ENCODE measurements around the gene TSPAN6.

The TSPAN6 gene, protein sequence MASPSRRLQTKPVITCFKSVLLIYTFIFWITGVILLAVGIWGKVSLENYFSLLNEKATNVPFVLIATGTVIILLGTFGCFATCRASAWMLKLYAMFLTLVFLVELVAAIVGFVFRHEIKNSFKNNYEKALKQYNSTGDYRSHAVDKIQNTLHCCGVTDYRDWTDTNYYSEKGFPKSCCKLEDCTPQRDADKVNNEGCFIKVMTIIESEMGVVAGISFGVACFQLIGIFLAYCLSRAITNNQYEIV

DNA sequence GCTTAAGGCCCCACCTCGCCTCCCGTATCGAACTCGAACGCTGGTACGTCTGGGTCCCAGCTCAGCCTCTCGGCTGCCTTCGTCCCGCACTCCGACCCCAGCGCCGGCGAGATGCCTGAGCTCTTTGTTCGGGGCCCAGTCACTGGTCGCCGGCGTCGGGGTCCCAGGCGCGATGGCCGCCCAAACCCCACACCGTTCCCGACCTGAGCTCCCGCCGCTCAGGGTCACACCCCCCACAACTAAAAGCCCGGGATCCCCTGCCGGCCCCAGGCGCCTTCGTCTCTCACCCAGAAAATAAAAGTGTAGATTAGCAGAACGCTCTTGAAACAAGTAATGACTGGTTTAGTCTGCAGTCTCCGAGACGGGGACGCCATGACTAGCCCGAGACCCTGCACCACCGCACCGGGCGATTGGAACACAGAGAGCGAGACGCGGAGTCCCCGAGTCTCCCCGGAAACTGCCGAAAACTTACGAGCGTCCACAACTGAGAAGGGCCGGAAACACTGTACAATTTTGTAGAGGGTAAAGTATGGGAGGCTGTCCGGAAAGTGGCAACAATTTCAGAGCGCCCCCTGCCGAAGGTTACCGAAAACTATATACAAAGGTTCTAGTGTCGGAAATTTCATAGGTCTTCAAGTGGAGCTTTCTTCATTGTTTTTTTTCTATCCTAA lies at the start of gene TSPAN6:
Gene TSPAN6 (minus strand): TSS at position 486 of the 671 bp plus-strand sequence. CDS start 112 bp downstream, at position 374.
- Mint-ChIP-seq H3K27ac (no peak within 1 kb of the TSS), H3K4me3 (peak within 1 kb of the TSS; percentile 75), H3K27me3 (peaks cover 11% of the 10 kb centered on the region), H3K9me3 (no peaks in the 10 kb centered on the region), H3K4me1 (peaks cover 5% of the 10 kb centered on the region), H3K36me3 (no peaks in the 10 kb centered on the region)
- CTCF ChIA-PET, result interaction anchor here (1.0 to 2.0 kb wide), 5 partner anchors 9 to 125 kb away, joined by 4 to 5 read pairs (median 4); no protein-coding TSS in a partner anchor
- DNase-seq, result peak; percentile 73

DNA sequence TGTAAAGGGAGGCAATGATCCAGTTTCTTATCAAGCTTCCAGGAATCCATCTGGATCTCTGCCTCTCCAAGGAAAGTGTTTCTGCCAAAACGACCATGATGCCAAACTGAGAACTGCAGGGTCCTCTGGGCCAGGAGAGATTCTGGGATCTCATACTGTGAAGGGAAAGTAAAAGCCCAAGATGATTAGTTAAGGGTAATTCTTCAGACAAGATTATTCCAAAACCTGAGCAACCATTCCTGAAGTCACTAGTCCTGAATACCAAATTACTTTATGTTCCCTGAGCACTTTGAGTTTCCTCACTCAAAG lies 49.3 kb upstream of the TSPAN6 start:
- H3K27ac Mint-ChIP-seq, result no peak overlapping the region
- H3K9me3 Mint-ChIP-seq, result no peaks in the 10 kb centered on the region
- CTCF ChIA-PET, result interaction anchor here (0.6 to 5.1 kb wide), 4 partner anchors 14 to 534 kb away, joined by 3 to 56 read pairs (median 3); partner anchors contain the start of gene DRP2
- H3K27me3 Mint-ChIP-seq, result peaks cover 9% of the 10 kb centered on the region
- no peaks in the 10 kb centered on the region for H3K36me3 Mint-ChIP-seq
- no peak for DNase-seq
- no peak overlapping the region for H3K4me3 Mint-ChIP-seq
- no peaks in the 10 kb centered on the region for H3K4me1 Mint-ChIP-seq

DNA sequence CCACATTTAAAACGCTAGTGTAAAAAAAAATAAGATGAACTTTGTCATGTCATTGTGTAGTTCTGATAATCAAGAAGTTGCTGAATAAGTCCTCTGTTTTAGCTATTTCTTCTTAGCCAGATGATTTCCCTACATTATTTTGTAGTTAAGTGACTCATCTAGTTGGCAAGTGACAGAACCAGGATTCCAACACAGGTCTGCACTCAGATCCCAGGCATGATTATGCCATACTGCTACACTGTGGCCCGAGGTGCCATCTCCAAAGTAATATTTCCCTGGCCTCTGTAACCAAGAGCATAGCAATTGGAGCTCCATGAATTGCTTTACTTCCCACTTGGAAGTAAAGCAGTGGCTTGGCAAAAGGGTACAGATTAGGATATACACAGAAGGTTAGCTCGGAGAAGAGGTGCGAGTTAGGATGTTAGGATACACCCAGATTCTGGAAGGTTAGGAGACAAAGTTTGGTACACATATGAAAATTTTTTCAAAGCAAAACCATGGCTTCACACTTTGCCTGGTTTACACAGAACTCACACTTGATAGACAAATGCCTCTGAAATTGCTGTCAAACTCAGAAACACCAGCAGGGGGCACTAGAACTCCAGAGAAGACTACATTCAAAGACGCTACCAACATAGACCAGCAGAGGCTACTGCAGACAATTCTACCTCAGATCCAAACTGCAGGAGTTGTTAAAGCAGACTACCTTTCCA lies 48.8 kb upstream of the TSPAN6 start:
- Mint-ChIP-seq H3K27ac (no peak overlapping the region), H3K4me1 (no peaks in the 10 kb centered on the region), H3K4me3 (no peak overlapping the region), H3K36me3 (no peaks in the 10 kb centered on the region), H3K9me3 (no peaks in the 10 kb centered on the region), H3K27me3 (peaks cover 9% of the 10 kb centered on the region)
- CTCF ChIA-PET, result interaction anchor here (0.6 to 5.1 kb wide), 4 partner anchors 14 to 534 kb away, joined by 3 to 56 read pairs (median 4); partner anchors contain the start of gene DRP2
- peak; percentile 69 for DNase-seq

DNA sequence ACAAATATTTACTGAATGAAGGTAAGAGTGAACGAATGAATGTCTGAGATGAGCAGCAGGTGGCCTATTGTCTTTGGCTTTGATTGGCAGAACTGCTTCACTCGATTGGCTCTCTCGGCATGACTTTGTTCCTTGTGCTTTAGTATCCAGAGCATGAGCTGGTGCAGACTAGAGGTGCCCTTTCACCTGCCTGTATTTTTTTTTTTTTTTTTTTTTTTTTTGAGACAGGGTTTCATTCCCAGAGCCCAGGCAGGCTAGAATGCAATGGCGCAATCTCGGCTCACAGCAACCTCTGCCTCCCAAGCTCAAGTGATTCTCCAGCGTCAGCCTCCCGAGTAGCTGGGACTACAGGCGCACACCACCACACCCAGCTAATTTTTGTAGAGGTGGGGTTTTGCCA lies 46.3 kb upstream of the TSPAN6 start:
- CTCF ChIA-PET, result interaction anchor here (1.4 to 1.6 kb wide), 2 partner anchors 12 to 86 kb away, joined by 3 to 9 read pairs; no protein-coding TSS in a partner anchor
- H3K9me3 Mint-ChIP-seq, result no peaks in the 10 kb centered on the region
- peaks cover 9% of the 10 kb centered on the region for H3K27me3 Mint-ChIP-seq
- no peaks in the 10 kb centered on the region for H3K36me3 Mint-ChIP-seq
- H3K4me3 Mint-ChIP-seq, result no peak overlapping the region
- no peak overlapping the region for H3K27ac Mint-ChIP-seq
- no peak for DNase-seq
- no peaks in the 10 kb centered on the region for H3K4me1 Mint-ChIP-seq

- Mint-ChIP-seq H3K4me3 (no peak overlapping the region), H3K36me3 (no peaks in the 10 kb centered on the region), H3K27me3 (peaks cover 2% of the 10 kb centered on the region), H3K9me3 (no peaks in the 10 kb centered on the region), H3K27ac (no peak overlapping the region), H3K4me1 (no peaks in the 10 kb centered on the region)
- CTCF ChIA-PET, result no interaction called here
- no peak for DNase-seq
These were observed 45.0 kb upstream of the TSPAN6 start for GRCh38 chrX:100681599-100681998.

DNA sequence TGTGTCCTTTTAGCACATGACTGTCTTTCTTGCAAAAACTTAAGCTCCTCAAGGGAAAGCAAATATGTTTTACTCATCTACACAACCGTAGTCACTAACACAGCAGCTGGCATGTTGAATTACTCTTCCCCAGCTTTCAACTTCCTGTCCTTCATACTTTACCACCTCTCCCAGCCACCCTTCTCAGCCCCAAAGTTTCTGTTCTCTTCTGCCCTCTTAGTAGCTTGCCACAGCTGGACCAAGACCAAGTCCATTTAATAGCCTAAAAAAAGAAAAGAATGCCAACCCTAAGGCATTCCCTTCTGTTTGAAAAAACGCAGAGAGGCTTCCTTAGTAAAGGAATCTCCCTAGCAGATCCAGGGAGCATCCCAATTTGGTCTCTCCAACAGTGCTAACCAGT lies 44.1 kb upstream of the TSPAN6 start:
- no peaks in the 10 kb centered on the region for H3K27me3 Mint-ChIP-seq
- CTCF ChIA-PET, result no interaction called here
- no peak for DNase-seq
- no peaks in the 10 kb centered on the region for H3K36me3 Mint-ChIP-seq
- H3K4me3 Mint-ChIP-seq, result no peak overlapping the region
- H3K27ac Mint-ChIP-seq, result no peak overlapping the region
- no peaks in the 10 kb centered on the region for H3K4me1 Mint-ChIP-seq
- no peaks in the 10 kb centered on the region for H3K9me3 Mint-ChIP-seq

GRCh38 chrX:100677611-100678181 lies 41.1 kb upstream of the TSPAN6 start:
- Mint-ChIP-seq H3K4me3 (no peak overlapping the region), H3K27me3 (no peaks in the 10 kb centered on the region), H3K9me3 (no peaks in the 10 kb centered on the region), H3K36me3 (no peaks in the 10 kb centered on the region), H3K4me1 (no peaks in the 10 kb centered on the region), H3K27ac (no peak overlapping the region)
- no peak for DNase-seq
- CTCF ChIA-PET, result no interaction called here

DNA sequence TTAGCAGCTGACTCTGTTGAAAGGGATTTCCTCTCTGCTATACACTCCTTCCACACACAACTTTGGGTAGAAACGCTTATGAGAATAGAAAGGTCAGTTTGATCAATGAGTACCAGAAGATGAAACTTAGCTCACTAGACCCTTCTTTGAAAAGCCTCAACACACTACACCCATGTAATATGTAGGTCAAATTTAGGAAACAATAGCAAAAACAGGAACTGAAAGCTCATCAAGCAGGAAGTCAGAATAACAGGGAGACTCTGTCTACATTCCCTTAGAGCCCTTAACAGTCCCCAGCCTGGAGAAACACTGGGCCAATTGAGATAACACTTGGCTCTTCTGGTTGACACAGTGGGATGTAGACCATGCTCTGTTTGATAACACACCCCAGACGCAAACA lies 38.1 kb upstream of the TSPAN6 start:
- CTCF ChIA-PET, result interaction anchor here (1.0 kb wide), 2 partner anchors 12 to 94 kb away, joined by 3 to 6 read pairs; no protein-coding TSS in a partner anchor
- no peaks in the 10 kb centered on the region for H3K36me3 Mint-ChIP-seq
- DNase-seq, result no peak
- H3K4me1 Mint-ChIP-seq, result no peaks in the 10 kb centered on the region
- no peak overlapping the region for H3K4me3 Mint-ChIP-seq
- H3K9me3 Mint-ChIP-seq, result no peaks in the 10 kb centered on the region
- H3K27me3 Mint-ChIP-seq, result no peaks in the 10 kb centered on the region
- no peak overlapping the region for H3K27ac Mint-ChIP-seq

DNA sequence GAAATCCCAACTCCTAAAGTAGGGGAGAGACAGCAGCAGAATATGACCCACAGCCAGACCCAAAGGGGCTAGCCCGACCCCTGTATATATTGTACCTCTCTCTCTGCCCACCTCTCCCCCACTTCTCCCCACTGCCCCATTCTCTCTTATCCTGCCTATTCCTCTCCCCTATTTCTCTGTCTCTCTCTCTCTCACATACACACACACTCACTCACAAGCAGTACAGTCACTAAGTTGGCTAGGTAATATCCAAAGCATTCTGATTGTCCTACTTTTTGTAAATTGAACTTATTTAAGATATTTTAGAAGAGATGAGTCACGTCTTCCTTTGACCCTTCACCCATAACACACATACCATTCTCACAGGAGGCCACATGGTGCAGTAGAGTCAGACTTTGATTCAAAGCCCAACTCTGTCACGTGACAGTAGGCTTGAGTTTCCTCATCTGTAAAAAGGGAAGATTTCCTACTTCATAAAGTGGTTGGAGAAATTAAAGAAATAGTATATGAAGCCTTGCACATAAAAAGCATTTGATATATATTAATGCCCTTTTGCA lies 36.9 kb upstream of the TSPAN6 start:
- H3K27ac Mint-ChIP-seq, result no peak overlapping the region
- CTCF ChIA-PET, result interaction anchor here (1.0 kb wide), 1 partner anchor 95 kb away, joined by 3 read pairs; no protein-coding TSS in a partner anchor
- H3K36me3 Mint-ChIP-seq, result no peaks in the 10 kb centered on the region
- no peaks in the 10 kb centered on the region for H3K9me3 Mint-ChIP-seq
- DNase-seq, result no peak
- no peaks in the 10 kb centered on the region for H3K4me1 Mint-ChIP-seq
- no peaks in the 10 kb centered on the region for H3K27me3 Mint-ChIP-seq
- H3K4me3 Mint-ChIP-seq, result no peak overlapping the region

- no peak for DNase-seq
- CTCF ChIA-PET, result interaction anchor here (1.3 kb wide), 1 partner anchor 96 kb away, joined by 7 read pairs; no protein-coding TSS in a partner anchor
- Mint-ChIP-seq H3K36me3 (no peaks in the 10 kb centered on the region), H3K9me3 (no peaks in the 10 kb centered on the region), H3K27ac (no peak overlapping the region), H3K4me3 (no peak overlapping the region), H3K4me1 (no peaks in the 10 kb centered on the region), H3K27me3 (no peaks in the 10 kb centered on the region)
These were observed 36.4 kb upstream of the TSPAN6 start for GRCh38 chrX:100672966-100673365.

DNA sequence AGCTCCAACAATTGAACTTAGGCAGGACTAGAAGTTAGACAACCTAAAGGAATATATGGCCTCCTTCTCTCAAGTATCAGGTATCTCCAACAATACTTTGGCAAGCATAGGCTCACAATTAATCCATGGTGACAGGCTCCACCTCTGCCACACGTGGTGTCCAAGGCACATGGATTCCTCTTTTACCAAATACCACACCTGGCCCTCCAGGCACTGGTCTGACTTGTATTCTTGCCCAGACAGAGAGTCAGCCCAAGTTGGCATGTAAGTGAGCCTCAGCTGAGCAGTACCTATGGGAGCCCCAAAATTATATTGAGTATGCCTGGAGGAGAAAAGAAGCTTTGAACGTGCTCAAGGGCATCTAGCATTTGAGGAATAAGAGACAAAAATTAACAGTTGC lies 27.0 kb upstream of the TSPAN6 start:
- Mint-ChIP-seq H3K27me3 (no peaks in the 10 kb centered on the region), H3K27ac (no peak overlapping the region), H3K9me3 (no peaks in the 10 kb centered on the region), H3K4me3 (no peak overlapping the region), H3K4me1 (no peaks in the 10 kb centered on the region), H3K36me3 (no peaks in the 10 kb centered on the region)
- no peak for DNase-seq
- CTCF ChIA-PET, result no interaction called here

DNA sequence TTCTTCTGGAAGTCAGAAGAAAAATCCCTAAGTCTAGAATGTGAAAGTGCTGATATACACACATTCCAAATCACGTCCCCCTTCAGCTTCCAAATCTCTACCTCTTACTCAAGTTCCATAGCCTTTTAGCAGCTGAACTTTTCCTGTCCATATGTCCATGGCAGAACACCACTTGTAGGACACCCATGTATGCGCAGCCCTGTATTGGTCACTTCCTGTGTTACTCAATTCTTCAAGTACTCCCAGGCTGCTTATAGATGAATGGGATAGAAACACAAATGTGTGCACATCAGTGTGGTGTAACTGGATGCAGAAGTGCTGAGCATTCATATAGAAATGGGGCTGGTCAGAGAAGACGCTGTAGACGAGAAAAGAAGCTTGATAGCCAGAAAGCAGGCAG lies 26.2 kb upstream of the TSPAN6 start:
- CTCF ChIA-PET, result no interaction called here
- Mint-ChIP-seq H3K36me3 (no peaks in the 10 kb centered on the region), H3K27ac (no peak overlapping the region), H3K9me3 (no peaks in the 10 kb centered on the region), H3K4me3 (no peak overlapping the region), H3K4me1 (no peaks in the 10 kb centered on the region), H3K27me3 (no peaks in the 10 kb centered on the region)
- no peak for DNase-seq

GRCh38 chrX:100662170-100662569 lies 25.6 kb upstream of the TSPAN6 start:
- Mint-ChIP-seq H3K4me3 (no peak overlapping the region), H3K9me3 (no peaks in the 10 kb centered on the region), H3K27ac (no peak overlapping the region), H3K36me3 (no peaks in the 10 kb centered on the region), H3K4me1 (no peaks in the 10 kb centered on the region), H3K27me3 (no peaks in the 10 kb centered on the region)
- DNase-seq, result no peak
- CTCF ChIA-PET, result no interaction called here

- CTCF ChIA-PET, result no interaction called here
- Mint-ChIP-seq H3K27me3 (peaks cover 2% of the 10 kb centered on the region), H3K4me3 (no peak overlapping the region), H3K36me3 (no peaks in the 10 kb centered on the region), H3K27ac (no peak overlapping the region), H3K4me1 (no peaks in the 10 kb centered on the region), H3K9me3 (no peaks in the 10 kb centered on the region)
- DNase-seq, result no peak
These were observed 23.0 kb upstream of the TSPAN6 start for GRCh38 chrX:100659431-100660137.
